ENCODE results near the gene DENND6B.

The DENND6B gene

GRCh38 chr22:50347157-50347556, 20.3 kb upstream of the DENND6B start:
- Histone ChIP-seq H2AFZ (ENCODE audit: low read length) (no peak overlapping the region), H3K27me3 (replicated peaks; ENCODE audit: insufficient read depth, low read length) (no peaks in the 10 kb centered on the region), H3K79me2 (ENCODE audit: low read length) (peaks cover 42% of the 10 kb centered on the region), H3F3A (ENCODE audit: insufficient read depth, low read length) (peaks cover 8% of the 10 kb centered on the region), H3K9me2 (replicated peaks; ENCODE audit: insufficient read depth, low read length) (no peaks in the 10 kb centered on the region), H3K4me1 (ENCODE audit: low read length) (no peaks in the 10 kb centered on the region), H3K9ac (ENCODE audit: low read length) (no peak overlapping the region), H3K36me3 (replicated peaks; ENCODE audit: insufficient read depth, low read length) (no peaks in the 10 kb centered on the region), H3K4me2 (ENCODE audit: low read depth, low read length) (no peak overlapping the region), H3K9me3 (replicated peaks; ENCODE audit: insufficient read depth, low read length) (no peaks in the 10 kb centered on the region), H4K20me1 (ENCODE audit: insufficient read depth, low read length) (no peaks in the 10 kb centered on the region), H3K27ac (ENCODE audit: low read length) (no peak overlapping the region), H3K4me3 (ENCODE audit: low read length) (no peak overlapping the region)
- no peak for DNase-seq
- TF ChIP-seq EZH2phosphoT487 (IDR thresholded peaks at IDR 0.05; ENCODE audit: low read length) = no peak
- no peak for TF ChIP-seq CTCF (IDR thresholded peaks at IDR 0.05; ENCODE audit: low read length)
- no peak for TF ChIP-seq EZH2 (optimal IDR thresholded peaks at IDR 0.05; ENCODE audit: low read depth, low read length)

- Histone ChIP-seq H3K9me3 (replicated peaks; ENCODE audit: insufficient read depth, low read length) (no peaks in the 10 kb centered on the region), H3K4me3 (ENCODE audit: low read length) (no peak overlapping the region), H4K20me1 (ENCODE audit: insufficient read depth, low read length) (no peaks in the 10 kb centered on the region), H3K79me2 (ENCODE audit: low read length) (peaks cover 41% of the 10 kb centered on the region), H3K27me3 (replicated peaks; ENCODE audit: insufficient read depth, low read length) (no peaks in the 10 kb centered on the region), H3K27ac (ENCODE audit: low read length) (no peak overlapping the region), H3K9ac (ENCODE audit: low read length) (no peak overlapping the region), H3K4me2 (ENCODE audit: low read depth, low read length) (no peak overlapping the region), H3F3A (ENCODE audit: insufficient read depth, low read length) (peaks cover 11% of the 10 kb centered on the region), H3K36me3 (replicated peaks; ENCODE audit: insufficient read depth, low read length) (no peaks in the 10 kb centered on the region), H3K9me2 (replicated peaks; ENCODE audit: insufficient read depth, low read length) (no peaks in the 10 kb centered on the region), H3K4me1 (ENCODE audit: low read length) (0 out of 2 replicates have a peak, but pooled peaks cover 3% of the 10 kb centered on the region), H2AFZ (ENCODE audit: low read length) (no peak overlapping the region)
- no peak for DNase-seq
- TF ChIP-seq CTCF (IDR thresholded peaks at IDR 0.05; ENCODE audit: low read length) (no peak), EZH2 (optimal IDR thresholded peaks at IDR 0.05; ENCODE audit: low read depth, low read length) (no peak)
These were observed 19.7 kb upstream of the DENND6B start for GRCh38 chr22:50346470-50346869.

- Histone ChIP-seq H3K27me3 (replicated peaks; ENCODE audit: insufficient read depth, low read length) (no peaks in the 10 kb centered on the region), H3K79me2 (ENCODE audit: low read length) (peaks cover 29% of the 10 kb centered on the region), H3K27ac (ENCODE audit: low read length) (no peak overlapping the region), H2AFZ (ENCODE audit: low read length) (no peak overlapping the region), H3K4me3 (ENCODE audit: low read length) (peak overlapping the region; percentile 78), H3F3A (ENCODE audit: insufficient read depth, low read length) (peaks cover 17% of the 10 kb centered on the region), H3K9me2 (replicated peaks; ENCODE audit: insufficient read depth, low read length) (no peaks in the 10 kb centered on the region), H3K4me1 (ENCODE audit: low read length) (0 out of 2 replicates have a peak, but pooled peaks cover 3% of the 10 kb centered on the region), H3K4me2 (ENCODE audit: low read depth, low read length) (no peak overlapping the region), H3K36me3 (replicated peaks; ENCODE audit: insufficient read depth, low read length) (no peaks in the 10 kb centered on the region), H3K9ac (ENCODE audit: low read length) (peak overlapping the region; percentile 84), H4K20me1 (ENCODE audit: insufficient read depth, low read length) (no peaks in the 10 kb centered on the region), H3K9me3 (replicated peaks; ENCODE audit: insufficient read depth, low read length) (no peaks in the 10 kb centered on the region)
- no peak for DNase-seq
- TF ChIP-seq EZH2phosphoT487 (IDR thresholded peaks at IDR 0.05; ENCODE audit: low read length) (no peak), CTCF (IDR thresholded peaks at IDR 0.05; ENCODE audit: low read length) (no peak)
These were observed 16.7 kb upstream of the DENND6B start for GRCh38 chr22:50343541-50343935.

Data from MM.1S (cell line).